HT1080 (cell line): Measurements from ENCODE around the gene MYD88. TPM values are rescaled to one million over a fixed set of nuclear protein-coding genes. Genes with fewer than 3 reads are reported as not detected.
"Not testable (repeated sequence)": the region's sequence is repeated elsewhere in the genome, so short reads cannot be mapped to it uniquely, and the experiment has no call there.

ENCODE experiments used
- DNase-seq: peaks from one replicate; pipeline ENCODE4 v3.0.0-alpha.2; 2015; ENCODE audit warnings: low read depth
- total RNA-seq: library from RNA; depleted of rRNA; stranded (reverse); fragments of >200 nt; shearing (Covaris generic); gene quantifications from 2 replicates; pipeline ENCODE4 v1.2.3, GENCODE V29; 2014

The MYD88 gene
- total RNA-seq, 1 experiment from 2014 or later: not detected

GRCh38 chr3:38141173-38141951 is 2.9 kb downstream of the MYD88 start:
- no peak for DNase-seq

GRCh38 chr3:38141952-38142273 is 3.5 kb downstream of the MYD88 start:
- no peak for DNase-seq

GRCh38 chr3:38142959-38143358 is 4.5 kb downstream of the MYD88 start:
- DNase-seq: no peak

- no peak for DNase-seq
Measured at GRCh38 chr3:38143511-38143910, 5.0 kb downstream of the MYD88 start.

GRCh38 chr3:38146504-38146903 is 8.0 kb downstream of the MYD88 start:
- DNase-seq: no peak

GRCh38 chr3:38147421-38147820 is 9.0 kb downstream of the MYD88 start:
- DNase-seq: no peak

- DNase-seq: no peak
Measured at GRCh38 chr3:38148311-38148882, 9.9 kb downstream of the MYD88 start.

GRCh38 chr3:38149708-38150107 is 11.2 kb downstream of the MYD88 start:
- no peak for DNase-seq

GRCh38 chr3:38150780-38151528 is 12.5 kb downstream of the MYD88 start:
- no peak for DNase-seq

GRCh38 chr3:38151667-38152265 is 13.3 kb downstream of the MYD88 start:
- DNase-seq: peak; percentile 71

GRCh38 chr3:38152609-38153008 is 14.1 kb downstream of the MYD88 start:
- DNase-seq: no peak

- no peak for DNase-seq
Measured at GRCh38 chr3:38153221-38153620, 14.8 kb downstream of the MYD88 start.

GRCh38 chr3:38154033-38154494 is 15.6 kb downstream of the MYD88 start:
- DNase-seq: peak; percentile 72

GRCh38 chr3:38154625-38155255 is 16.3 kb downstream of the MYD88 start:
- DNase-seq: no peak

GRCh38 chr3:38155825-38156224 is 17.4 kb downstream of the MYD88 start:
- DNase-seq: no peak

GRCh38 chr3:38157117-38157516 is 18.7 kb downstream of the MYD88 start:
- DNase-seq: no peak

- DNase-seq: no peak
Measured at GRCh38 chr3:38157595-38157994, 19.1 kb downstream of the MYD88 start.

- no peak for DNase-seq
Measured at GRCh38 chr3:38158472-38158871, 20.0 kb downstream of the MYD88 start.

GRCh38 chr3:38160704-38161103 is 22.2 kb downstream of the MYD88 start:
- DNase-seq: not testable (repeated sequence)

- DNase-seq: no peak
Measured at GRCh38 chr3:38163117-38163840, 24.8 kb downstream of the MYD88 start.
